SU-DHL-6 (cell line): Measurements from ENCODE around the gene NEBL.

ENCODE experiments used
- H2AFZ ChIP-seq: fragments of 200-600 bp; sonication (generic); 2 replicates; pipeline ENCODE4 v1.6.1; 2014; ENCODE audit warnings: low read depth, mild to moderate bottlenecking, moderate library complexity, mixed read lengths, antibody characterized with exemption, low read length; ENCODE audit not compliant: severe bottlenecking
- H3F3A ChIP-seq: fragments of 200-600 bp; shearing (Covaris generic); 2 replicates; pipeline ENCODE4 v1.6.0; 2016; ENCODE audit warnings: antibody characterized with exemption, mild to moderate bottlenecking; ENCODE audit not compliant: insufficient read depth
- H3K27ac ChIP-seq: fragments of 200-600 bp; sonication (generic); 2 replicates; pipeline ENCODE4 v1.5.1; 2016; ENCODE audit warnings: low read depth, mild to moderate bottlenecking, low read length, moderate library complexity, mixed read lengths
- H3K27me3 ChIP-seq: fragments of 200-600 bp; sonication (generic), shearing (Covaris generic); 2 replicates; pipeline ENCODE4 v1.6.0; 2014; ENCODE audit warnings: mild to moderate bottlenecking, low read length
- H3K36me3 ChIP-seq: fragments of 200-600 bp; sonication (generic); 2 replicates; pipeline ENCODE4 v1.6.1; 2014; ENCODE audit warnings: mild to moderate bottlenecking, low read length, mixed read lengths
- H3K4me2 ChIP-seq: fragments of 300-600, 200-600 bp; shearing (Covaris generic), sonication (generic); 2 replicates; pipeline ENCODE4 v1.6.0; 2014; ENCODE audit warnings: low read length, low read depth, mild to moderate bottlenecking; ENCODE audit not compliant: poor library complexity, severe bottlenecking
- H3K4me3 ChIP-seq: fragments of 200-600 bp; sonication (generic); 2 replicates; pipeline ENCODE4 v1.5.1; 2014; ENCODE audit warnings: antibody characterized with exemption, low read length, mild to moderate bottlenecking, mixed read lengths; ENCODE audit not compliant: insufficient read depth, poor library complexity, severe bottlenecking
- H3K79me2 ChIP-seq: fragments of 200-600 bp; sonication (generic); 2 replicates; pipeline ENCODE4 v1.6.1; 2014; ENCODE audit warnings: mild to moderate bottlenecking, low read length, moderate library complexity; ENCODE audit not compliant: insufficient read depth
- H3K9ac ChIP-seq: fragments of 200-600 bp; sonication (generic); 2 replicates; pipeline ENCODE4 v1.7.0; 2014; ENCODE audit warnings: mild to moderate bottlenecking, low read length
- H3K9me2 ChIP-seq: fragments of 200-600 bp; sonication (generic); replicated peaks from 2 replicates; pipeline ENCODE4 v1.6.1; 2014; ENCODE audit warnings: low read length; ENCODE audit not compliant: insufficient read depth
- H3K9me3 ChIP-seq: fragments of 200-600 bp; sonication (generic); 2 replicates; pipeline ENCODE4 v1.6.1; 2014; ENCODE audit warnings: low read length, mixed read lengths; ENCODE audit not compliant: insufficient read depth
- H4K20me1 ChIP-seq: fragments of 200-600 bp; sonication (generic); 2 replicates; pipeline ENCODE4 v1.6.1; 2014; ENCODE audit warnings: low read depth, mild to moderate bottlenecking, antibody characterized with exemption, low read length, moderate library complexity, mixed read lengths
- CTCF ChIP-seq: fragments of 200-600 bp; sonication (generic); IDR thresholded peaks from one replicate; pipeline ENCODE4 v1.5.1; 2017; ENCODE audit warnings: antibody characterized with exemption, mild to moderate bottlenecking, low read length, moderate library complexity; ENCODE audit not compliant: insufficient read depth, poor library complexity, severe bottlenecking
- EZH2phosphoT487 ChIP-seq: fragments of 200-600 bp; sonication (generic), shearing (Covaris generic); conservative IDR thresholded peaks from 2 replicates; pipeline ENCODE4 v1.6.1; 2018; ENCODE audit warnings: mild to moderate bottlenecking, antibody characterized with exemption, low read length, moderate library complexity, mixed read lengths

Gene NEBL

GRCh38 chr10:20891338-20891714 lies 5.8 kb downstream of the NEBL start:
- Histone ChIP-seq H2AFZ (no peak overlapping the region), H3K27ac (no peak overlapping the region), H3K79me2 (no peaks in the 10 kb centered on the region), H3K4me2 (no peak overlapping the region), H4K20me1 (no peaks in the 10 kb centered on the region), H3K4me3 (no peak overlapping the region), H3K9me3 (no peaks in the 10 kb centered on the region), H3K9ac (no peak overlapping the region), H3K36me3 (no peaks in the 10 kb centered on the region), H3K9me2 (no peaks in the 10 kb centered on the region), H3K27me3 (no peaks in the 10 kb centered on the region), H3F3A (no peaks in the 10 kb centered on the region)
- no peak for TF ChIP-seq CTCF
- no peak for TF ChIP-seq EZH2phosphoT487

- H4K20me1 ChIP-seq = no peaks in the 10 kb centered on the region
- TF ChIP-seq EZH2phosphoT487 = no peak
- no peak for TF ChIP-seq CTCF
- no peaks in the 10 kb centered on the region for H3K27me3 ChIP-seq
- H3K9me3 ChIP-seq = no peaks in the 10 kb centered on the region
- H3K4me2 ChIP-seq = no peak overlapping the region
- H2AFZ ChIP-seq = no peak overlapping the region
- H3K36me3 ChIP-seq = no peaks in the 10 kb centered on the region
- H3K9ac ChIP-seq = no peak overlapping the region
- H3K9me2 ChIP-seq = no peaks in the 10 kb centered on the region
- H3K27ac ChIP-seq = no peak overlapping the region
- H3K79me2 ChIP-seq = no peaks in the 10 kb centered on the region
- H3K4me3 ChIP-seq = no peak overlapping the region
- H3F3A ChIP-seq = no peaks in the 10 kb centered on the region
Observed at GRCh38 chr10:20890491-20891337, 6.4 kb downstream of the NEBL start.

- no peak overlapping the region for H2AFZ ChIP-seq
- no peak for TF ChIP-seq EZH2phosphoT487
- no peak for TF ChIP-seq CTCF
- no peaks in the 10 kb centered on the region for H3K9me2 ChIP-seq
- H3K27me3 ChIP-seq = no peaks in the 10 kb centered on the region
- no peak overlapping the region for H3K4me3 ChIP-seq
- H3F3A ChIP-seq = no peaks in the 10 kb centered on the region
- no peaks in the 10 kb centered on the region for H3K9me3 ChIP-seq
- H3K27ac ChIP-seq = no peak overlapping the region
- H3K36me3 ChIP-seq = no peaks in the 10 kb centered on the region
- no peak overlapping the region for H3K4me2 ChIP-seq
- no peaks in the 10 kb centered on the region for H4K20me1 ChIP-seq
- H3K79me2 ChIP-seq = no peaks in the 10 kb centered on the region
- H3K9ac ChIP-seq = no peak overlapping the region
Observed at GRCh38 chr10:20890009-20890408, 7.1 kb downstream of the NEBL start.
